ENCODE data around the gene VAC14.

The VAC14 gene

GRCh38 chr16:70694088-70694867, 106.7 kb downstream of the VAC14 start:
- Histone ChIP-seq H4K5ac (ENCODE audit: low read length) (no peak overlapping the region), H3K79me1 (ENCODE audit: low read length) (no peaks in the 10 kb centered on the region), H3K79me2 (ENCODE audit: control insufficient read depth, insufficient read depth, low read length) (no peaks in the 10 kb centered on the region), H3K4me3 (ENCODE audit: low read length) (no peak overlapping the region), H3K4ac (ENCODE audit: low read depth, low read length) (no peak overlapping the region), H2BK120ac (ENCODE audit: low read depth, low read length) (no peak overlapping the region), H2BK15ac (replicated peaks; ENCODE audit: low read depth) (no peak overlapping the region), H4K8ac (ENCODE audit: low read depth, low read length) (no peak overlapping the region), H3K56ac (ENCODE audit: low read length) (peak overlapping the region; percentile 34), H3K4me1 (ENCODE audit: control insufficient read depth, low read depth, low read length) (peaks cover 6% of the 10 kb centered on the region), H2AK5ac (ENCODE audit: low read length) (no peak overlapping the region), H2BK5ac (ENCODE audit: low read length) (no peak overlapping the region), H3K18ac (ENCODE audit: low read length) (peak overlapping the region; percentile 8), H3K4me2 (ENCODE audit: low read length) (no peak overlapping the region), H3K9ac (ENCODE audit: low read length) (no peak overlapping the region), H3K27ac (ENCODE audit: low read depth, low read length) (peak overlapping the region; percentile 65), H3K23ac (ENCODE audit: low read length) (peak overlapping the region; percentile 16), H3K27me3 (ENCODE audit: insufficient read depth, low read length, poor library complexity) (no peaks in the 10 kb centered on the region), H3K36me3 (ENCODE audit: control insufficient read depth, insufficient read depth, low read length) (no peaks in the 10 kb centered on the region)
- peak; percentile 98 for DNase-seq
- no CpG with 5 or more reads among the region's 17 CpGs for WGBS (ENCODE audit: extremely low coverage, insufficient coverage, low lambda C conversion rate)

- peak overlapping the region; percentile 8 for H3K18ac ChIP-seq (ENCODE audit: low read length)
- H3K4me2 ChIP-seq (ENCODE audit: low read length), result no peak overlapping the region
- peak overlapping the region; percentile 65 for H3K27ac ChIP-seq (ENCODE audit: low read depth, low read length)
- H2BK120ac ChIP-seq (ENCODE audit: low read depth, low read length), result no peak overlapping the region
- no peak overlapping the region for H2BK5ac ChIP-seq (ENCODE audit: low read length)
- H3K9ac ChIP-seq (ENCODE audit: low read length), result no peak overlapping the region
- no peak overlapping the region for H2AK5ac ChIP-seq (ENCODE audit: low read length)
- WGBS (ENCODE audit: extremely low coverage, insufficient coverage, low lambda C conversion rate), result no CpG with 5 or more reads among the region's 29 CpGs
- no peak for DNase-seq
- no peaks in the 10 kb centered on the region for H3K79me2 ChIP-seq (ENCODE audit: control insufficient read depth, insufficient read depth, low read length)
- no peak overlapping the region for H3K56ac ChIP-seq (ENCODE audit: low read length)
- no peaks in the 10 kb centered on the region for H3K36me3 ChIP-seq (ENCODE audit: control insufficient read depth, insufficient read depth, low read length)
- no peak overlapping the region for H3K23ac ChIP-seq (ENCODE audit: low read length)
- H2BK15ac ChIP-seq (replicated peaks; ENCODE audit: low read depth), result no peak overlapping the region
- no peak overlapping the region for H4K5ac ChIP-seq (ENCODE audit: low read length)
- no peak overlapping the region for H3K4me3 ChIP-seq (ENCODE audit: low read length)
- no peak overlapping the region for H4K8ac ChIP-seq (ENCODE audit: low read depth, low read length)
- no peaks in the 10 kb centered on the region for H3K79me1 ChIP-seq (ENCODE audit: low read length)
- H3K4ac ChIP-seq (ENCODE audit: low read depth, low read length), result no peak overlapping the region
- H3K4me1 ChIP-seq (ENCODE audit: control insufficient read depth, low read depth, low read length), result peaks cover 6% of the 10 kb centered on the region
- no peaks in the 10 kb centered on the region for H3K27me3 ChIP-seq (ENCODE audit: insufficient read depth, low read length, poor library complexity)
Measured at GRCh38 chr16:70692873-70693671, 107.9 kb downstream of the VAC14 start.

- Histone ChIP-seq H2BK15ac (replicated peaks; ENCODE audit: low read depth) (no peak overlapping the region), H3K27me3 (ENCODE audit: insufficient read depth, low read length, poor library complexity) (no peaks in the 10 kb centered on the region), H3K9ac (ENCODE audit: low read length) (no peak overlapping the region), H3K56ac (ENCODE audit: low read length) (no peak overlapping the region), H3K18ac (ENCODE audit: low read length) (no peak overlapping the region), H3K27ac (ENCODE audit: low read depth, low read length) (no peak overlapping the region), H4K5ac (ENCODE audit: low read length) (no peak overlapping the region), H3K23ac (ENCODE audit: low read length) (no peak overlapping the region), H3K4me3 (ENCODE audit: low read length) (no peak overlapping the region), H3K4ac (ENCODE audit: low read depth, low read length) (no peak overlapping the region), H3K4me1 (ENCODE audit: control insufficient read depth, low read depth, low read length) (peaks cover 6% of the 10 kb centered on the region), H3K4me2 (ENCODE audit: low read length) (no peak overlapping the region), H2BK5ac (ENCODE audit: low read length) (no peak overlapping the region), H3K79me1 (ENCODE audit: low read length) (no peaks in the 10 kb centered on the region), H2AK5ac (ENCODE audit: low read length) (no peak overlapping the region), H3K79me2 (ENCODE audit: control insufficient read depth, insufficient read depth, low read length) (no peaks in the 10 kb centered on the region), H3K36me3 (ENCODE audit: control insufficient read depth, insufficient read depth, low read length) (no peaks in the 10 kb centered on the region), H2BK120ac (ENCODE audit: low read depth, low read length) (no peak overlapping the region), H4K8ac (ENCODE audit: low read depth, low read length) (no peak overlapping the region)
- no peak for DNase-seq
- no CpG with 5 or more reads among the region's 14 CpGs for WGBS (ENCODE audit: extremely low coverage, insufficient coverage, low lambda C conversion rate)
Measured at GRCh38 chr16:70692130-70692872, 108.7 kb downstream of the VAC14 start.

- Histone ChIP-seq H2BK15ac (replicated peaks; ENCODE audit: low read depth) (no peak overlapping the region), H2AK5ac (ENCODE audit: low read length) (no peak overlapping the region), H3K9ac (ENCODE audit: low read length) (no peak overlapping the region), H3K79me2 (ENCODE audit: control insufficient read depth, insufficient read depth, low read length) (no peaks in the 10 kb centered on the region), H3K18ac (ENCODE audit: low read length) (no peak overlapping the region), H2BK120ac (ENCODE audit: low read depth, low read length) (no peak overlapping the region), H3K23ac (ENCODE audit: low read length) (no peak overlapping the region), H3K27ac (ENCODE audit: low read depth, low read length) (no peak overlapping the region), H3K4ac (ENCODE audit: low read depth, low read length) (no peak overlapping the region), H3K79me1 (ENCODE audit: low read length) (no peaks in the 10 kb centered on the region), H4K5ac (ENCODE audit: low read length) (no peak overlapping the region), H3K4me1 (ENCODE audit: control insufficient read depth, low read depth, low read length) (peaks cover 6% of the 10 kb centered on the region), H3K36me3 (ENCODE audit: control insufficient read depth, insufficient read depth, low read length) (no peaks in the 10 kb centered on the region), H3K4me3 (ENCODE audit: low read length) (no peak overlapping the region), H3K56ac (ENCODE audit: low read length) (no peak overlapping the region), H3K27me3 (ENCODE audit: insufficient read depth, low read length, poor library complexity) (no peaks in the 10 kb centered on the region), H4K8ac (ENCODE audit: low read depth, low read length) (no peak overlapping the region), H2BK5ac (ENCODE audit: low read length) (no peak overlapping the region), H3K4me2 (ENCODE audit: low read length) (no peak overlapping the region)
- WGBS (ENCODE audit: extremely low coverage, insufficient coverage, low lambda C conversion rate), result no CpG with 5 or more reads among the region's 26 CpGs
- DNase-seq, result peak; percentile 87
Measured at GRCh38 chr16:70691223-70692129, 109.5 kb downstream of the VAC14 start.

Measured in mesendoderm (in vitro differentiated cells).